ENCODE results near the gene MTARC2.
A peak's percentile ranks its signal among the peaks of the same experiment; 100 is the strongest.

MTARC2 gene

GRCh38 chr1:220746851-220747250 is 1.3 kb upstream of the MTARC2 start:
- Histone ChIP-seq H3K4me2 (ENCODE audit: low read length, poor library complexity, severe bottlenecking) (no peak overlapping the region), H3K18ac (ENCODE audit: low read depth in 1 of 2, low read length in 2 of 2) (no peak overlapping the region), H3K27me3 (ENCODE audit: control insufficient read depth in 1 of 2, insufficient read depth in 1 of 2, low read length in 2 of 2) (peaks cover 0 to 9% of the 10 kb centered on the region in 2 experiments), H3K4ac (ENCODE audit: low read depth in 1 of 2, low read length in 2 of 2) (no peak overlapping the region), H2AFZ (ENCODE audit: low read depth, low read length) (no peak overlapping the region), H3K79me1 (replicated peaks; ENCODE audit: low read length, poor library complexity, severe bottlenecking) (peaks cover 20% of the 10 kb centered on the region), H2BK120ac (ENCODE audit: low read depth, low read length) (no peak overlapping the region), H3K9me3 (ENCODE audit: control insufficient read depth, low read length) (no peaks in the 10 kb centered on the region), H2AK5ac (ENCODE audit: low read length, severe bottlenecking) (peak overlapping the region; percentile 65), H3K36me3 (ENCODE audit: control insufficient read depth in 1 of 2, insufficient read depth in 2 of 2, low read depth in 1 of 2, low read length in 2 of 2) (peaks cover 0 to 3% of the 10 kb centered on the region in 2 experiments), H4K8ac (ENCODE audit: low read length) (no peak overlapping the region), H4K91ac (ENCODE audit: low read length) (no peak overlapping the region), H3K4me1 (ENCODE audit: control insufficient read depth, insufficient read depth, low read depth, low read length) (peaks cover 11% of the 10 kb centered on the region), H2BK12ac (ENCODE audit: low read length in 2 of 2) (no peak overlapping the region), H2BK5ac (ENCODE audit: low read depth, low read length, poor library complexity, severe bottlenecking) (no peak overlapping the region), H3K4me3 (ENCODE audit: insufficient read depth in 1 of 2, low read depth in 1 of 2, low read length in 2 of 2) (peak overlapping the region in 1 of 2 experiments; percentile 35), H2BK15ac (ENCODE audit: low read depth, poor library complexity, severe bottlenecking) (no peak overlapping the region), H3K27ac (ENCODE audit: low read length, poor library complexity, severe bottlenecking) (no peak overlapping the region), H3K9ac (ENCODE audit: low read length) (no peak overlapping the region), H3K14ac (ENCODE audit: low read length in 2 of 2) (no peak overlapping the region), H3K23ac (ENCODE audit: low read length in 2 of 2) (no peak overlapping the region)
- WGBS, result 98% methylated on average over 2 of the region's 3 CpGs
- DNase-seq, result no peak

- DNase-seq, result no peak
- 20% methylated on average over 17 of the region's 18 CpGs for whole genome bisulfite sequencing
Measured at GRCh38 chr1:220747437-220748088, 559 bp upstream of the MTARC2 start.

DNA sequence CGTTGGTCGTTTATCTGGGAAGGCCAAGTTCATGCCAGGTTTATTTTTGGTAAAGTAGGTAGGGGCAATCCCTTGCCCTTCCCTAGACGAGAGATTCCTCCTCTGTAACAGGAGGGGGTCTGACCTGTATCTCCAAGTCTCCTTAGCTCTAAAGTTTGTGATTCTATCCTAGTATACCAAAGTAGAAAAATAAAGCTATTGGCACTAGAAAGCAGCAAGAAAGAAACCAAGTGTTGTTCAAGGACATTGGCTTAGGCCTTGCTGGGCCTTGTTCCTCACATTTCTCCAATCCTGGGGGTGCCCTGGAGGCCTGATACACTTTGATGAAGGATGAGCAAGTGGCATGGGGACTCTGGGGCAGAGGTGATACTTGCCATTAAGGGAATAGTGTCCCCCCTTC is 814 bp downstream of the MTARC2 start:
- no peak overlapping the region for H2AK5ac ChIP-seq (ENCODE audit: low read length, severe bottlenecking)
- H3K27me3 ChIP-seq (ENCODE audit: control insufficient read depth in 1 of 2, insufficient read depth in 1 of 2, low read length in 2 of 2), result peaks cover 0 to 4% of the 10 kb centered on the region in 2 experiments
- H3K4me2 ChIP-seq (ENCODE audit: low read length, poor library complexity, severe bottlenecking), result peak overlapping the region; percentile 93
- H2BK5ac ChIP-seq (ENCODE audit: low read depth, low read length, poor library complexity, severe bottlenecking), result no peak overlapping the region
- H3K4me3 ChIP-seq (ENCODE audit: insufficient read depth in 1 of 2, low read depth in 1 of 2, low read length in 2 of 2), result peak overlapping the region; percentile 87 to 88
- peak overlapping the region; percentile 39 to 43 for H3K18ac ChIP-seq (ENCODE audit: low read depth in 1 of 2, low read length in 2 of 2)
- no peaks in the 10 kb centered on the region for H3K9me3 ChIP-seq (ENCODE audit: control insufficient read depth, low read length)
- peak overlapping the region; percentile 68 for H2BK120ac ChIP-seq (ENCODE audit: low read depth, low read length)
- peak overlapping the region; percentile 37 for H4K8ac ChIP-seq (ENCODE audit: low read length)
- no peak overlapping the region for H2BK15ac ChIP-seq (ENCODE audit: low read depth, poor library complexity, severe bottlenecking)
- peaks cover 25% of the 10 kb centered on the region for H3K79me1 ChIP-seq (replicated peaks; ENCODE audit: low read length, poor library complexity, severe bottlenecking)
- no peak overlapping the region for H3K4ac ChIP-seq (ENCODE audit: low read depth in 1 of 2, low read length in 2 of 2)
- no peak overlapping the region for H4K91ac ChIP-seq (ENCODE audit: low read length)
- peak overlapping the region; percentile 94 for H2AFZ ChIP-seq (ENCODE audit: low read depth, low read length)
- H3K27ac ChIP-seq (ENCODE audit: low read length, poor library complexity, severe bottlenecking), result no peak overlapping the region
- peaks cover 11% of the 10 kb centered on the region for H3K4me1 ChIP-seq (ENCODE audit: control insufficient read depth, insufficient read depth, low read depth, low read length)
- H3K36me3 ChIP-seq (ENCODE audit: control insufficient read depth in 1 of 2, insufficient read depth in 2 of 2, low read depth in 1 of 2, low read length in 2 of 2), result peaks cover 0 to 3% of the 10 kb centered on the region in 2 experiments
- H3K23ac ChIP-seq (ENCODE audit: low read length in 2 of 2), result no peak overlapping the region
- H3K9ac ChIP-seq (ENCODE audit: low read length), result peak overlapping the region; percentile 84
- no peak overlapping the region for H3K14ac ChIP-seq (ENCODE audit: low read length in 2 of 2)
- H2BK12ac ChIP-seq (ENCODE audit: low read length in 2 of 2), result peak overlapping the region in 1 of 2 experiments; percentile 37
- DNase-seq, result peak; percentile 18
- WGBS, result 0% methylated on average over 2 of the region's 3 CpGs

More at GRCh38 chr1:220747437-220748088, 559 bp upstream of the MTARC2 start:
- Histone ChIP-seq H4K8ac (ENCODE audit: low read length) (peak overlapping the region; percentile 12), H3K9ac (ENCODE audit: low read length) (peak overlapping the region; percentile 84), H3K4me3 (ENCODE audit: insufficient read depth in 1 of 2, low read depth in 1 of 2, low read length in 2 of 2) (peak overlapping the region; percentile 87 to 88), H3K79me1 (replicated peaks; ENCODE audit: low read length, poor library complexity, severe bottlenecking) (peaks cover 21% of the 10 kb centered on the region), H3K23ac (ENCODE audit: low read length in 2 of 2) (no peak overlapping the region), H3K18ac (ENCODE audit: low read depth in 1 of 2, low read length in 2 of 2) (peak overlapping the region in 1 of 2 experiments; percentile 61), H2BK5ac (ENCODE audit: low read depth, low read length, poor library complexity, severe bottlenecking) (no peak overlapping the region), H3K4ac (ENCODE audit: low read depth in 1 of 2, low read length in 2 of 2) (peak overlapping the region; percentile 24 to 26), H2BK12ac (ENCODE audit: low read length in 2 of 2) (peak overlapping the region in 1 of 2 experiments; percentile 29), H3K4me1 (ENCODE audit: control insufficient read depth, insufficient read depth, low read depth, low read length) (peaks cover 11% of the 10 kb centered on the region), H3K9me3 (ENCODE audit: control insufficient read depth, low read length) (no peaks in the 10 kb centered on the region), H4K91ac (ENCODE audit: low read length) (no peak overlapping the region), H2BK15ac (ENCODE audit: low read depth, poor library complexity, severe bottlenecking) (no peak overlapping the region), H2AK5ac (ENCODE audit: low read length, severe bottlenecking) (no peak overlapping the region), H3K4me2 (ENCODE audit: low read length, poor library complexity, severe bottlenecking) (peak overlapping the region; percentile 93), H3K14ac (ENCODE audit: low read length in 2 of 2) (no peak overlapping the region), H3K27me3 (ENCODE audit: control insufficient read depth in 1 of 2, insufficient read depth in 1 of 2, low read length in 2 of 2) (peaks cover 0 to 9% of the 10 kb centered on the region in 2 experiments), H2BK120ac (ENCODE audit: low read depth, low read length) (peak overlapping the region; percentile 54), H2AFZ (ENCODE audit: low read depth, low read length) (peak overlapping the region; percentile 49), H3K27ac (ENCODE audit: low read length, poor library complexity, severe bottlenecking) (peak overlapping the region; percentile 5), H3K36me3 (ENCODE audit: control insufficient read depth in 1 of 2, insufficient read depth in 2 of 2, low read depth in 1 of 2, low read length in 2 of 2) (peaks cover 0 to 3% of the 10 kb centered on the region in 2 experiments)

- no peak overlapping the region for H3K4me2 ChIP-seq (ENCODE audit: low read length, poor library complexity, severe bottlenecking)
- WGBS, result 95% methylated on average over 5 of the region's 6 CpGs
- H3K27me3 ChIP-seq (ENCODE audit: control insufficient read depth in 1 of 2, insufficient read depth in 1 of 2, low read length in 2 of 2), result no peaks in the 10 kb centered on the region
Measured at GRCh38 chr1:220750131-220750515, 2.0 kb downstream of the MTARC2 start.

More at GRCh38 chr1:220750131-220750515, 2.0 kb downstream of the MTARC2 start:
- H3K27ac ChIP-seq (ENCODE audit: low read length, poor library complexity, severe bottlenecking), result no peak overlapping the region
- H2BK12ac ChIP-seq (ENCODE audit: low read length in 2 of 2), result no peak overlapping the region
- no peak overlapping the region for H3K23ac ChIP-seq (ENCODE audit: low read length in 2 of 2)
- no peak overlapping the region for H2BK15ac ChIP-seq (ENCODE audit: low read depth, poor library complexity, severe bottlenecking)
- H2AFZ ChIP-seq (ENCODE audit: low read depth, low read length), result no peak overlapping the region
- H3K4me1 ChIP-seq (ENCODE audit: control insufficient read depth, insufficient read depth, low read depth, low read length), result peaks cover 11% of the 10 kb centered on the region
- no peak for DNase-seq
- no peaks in the 10 kb centered on the region for H3K9me3 ChIP-seq (ENCODE audit: control insufficient read depth, low read length)
- H3K18ac ChIP-seq (ENCODE audit: low read depth in 1 of 2, low read length in 2 of 2), result no peak overlapping the region
- H4K91ac ChIP-seq (ENCODE audit: low read length), result no peak overlapping the region
- no peak overlapping the region for H3K9ac ChIP-seq (ENCODE audit: low read length)
- H2BK120ac ChIP-seq (ENCODE audit: low read depth, low read length), result no peak overlapping the region
- peaks cover 0 to 3% of the 10 kb centered on the region in 2 experiments for H3K36me3 ChIP-seq (ENCODE audit: control insufficient read depth in 1 of 2, insufficient read depth in 2 of 2, low read depth in 1 of 2, low read length in 2 of 2)
- no peak overlapping the region for H3K14ac ChIP-seq (ENCODE audit: low read length in 2 of 2)
- no peak overlapping the region for H3K4me3 ChIP-seq (ENCODE audit: insufficient read depth in 1 of 2, low read depth in 1 of 2, low read length in 2 of 2)
- H3K4ac ChIP-seq (ENCODE audit: low read depth in 1 of 2, low read length in 2 of 2), result no peak overlapping the region
- H3K79me1 ChIP-seq (replicated peaks; ENCODE audit: low read length, poor library complexity, severe bottlenecking), result peaks cover 27% of the 10 kb centered on the region
- no peak overlapping the region for H4K8ac ChIP-seq (ENCODE audit: low read length)
- no peak overlapping the region for H2BK5ac ChIP-seq (ENCODE audit: low read depth, low read length, poor library complexity, severe bottlenecking)
- no peak overlapping the region for H2AK5ac ChIP-seq (ENCODE audit: low read length, severe bottlenecking)

Data from mesenchymal stem cell (in vitro differentiated cells and primary cell).